SU-DHL-6 (cell line): Measurements from ENCODE around the gene CD180.

Experiments used
- EZH2phosphoT487 ChIP-seq: fragments of 200-600 bp; sonication (generic), shearing (Covaris generic); conservative IDR thresholded peaks from 2 replicates; pipeline ENCODE4 v1.6.1; 2018; ENCODE audit warnings: mild to moderate bottlenecking, antibody characterized with exemption, low read length, moderate library complexity, mixed read lengths
- TF ChIP-seq, protein P1 (sequence below): fragments of 200-600 bp; sonication (generic); IDR thresholded peaks from one replicate; pipeline ENCODE4 v1.5.1; 2017; ENCODE audit warnings: antibody characterized with exemption, mild to moderate bottlenecking, low read length, moderate library complexity; ENCODE audit not compliant: insufficient read depth, poor library complexity, severe bottlenecking

DNA sequence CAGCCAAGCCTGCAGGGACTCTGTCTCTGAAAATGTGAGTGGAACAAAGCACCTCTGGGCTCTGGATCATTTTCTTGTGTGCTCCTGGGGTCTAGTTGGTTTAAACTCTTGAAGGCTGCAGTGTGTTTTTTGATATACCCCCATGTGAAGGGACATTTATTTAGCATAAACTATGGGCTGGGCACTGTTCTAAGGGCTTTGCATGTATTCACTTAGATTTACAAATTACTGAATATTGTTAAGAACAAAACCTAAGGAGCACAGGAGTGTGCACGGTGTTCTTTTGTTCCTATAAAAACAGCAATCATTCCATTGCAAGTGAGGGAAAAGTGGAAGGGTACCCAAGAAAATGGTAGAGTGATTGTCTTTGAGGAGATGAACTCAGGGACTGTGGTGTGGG lies 20.0 kb upstream of the CD180 start:
- TF ChIP-seq, protein P1, sequence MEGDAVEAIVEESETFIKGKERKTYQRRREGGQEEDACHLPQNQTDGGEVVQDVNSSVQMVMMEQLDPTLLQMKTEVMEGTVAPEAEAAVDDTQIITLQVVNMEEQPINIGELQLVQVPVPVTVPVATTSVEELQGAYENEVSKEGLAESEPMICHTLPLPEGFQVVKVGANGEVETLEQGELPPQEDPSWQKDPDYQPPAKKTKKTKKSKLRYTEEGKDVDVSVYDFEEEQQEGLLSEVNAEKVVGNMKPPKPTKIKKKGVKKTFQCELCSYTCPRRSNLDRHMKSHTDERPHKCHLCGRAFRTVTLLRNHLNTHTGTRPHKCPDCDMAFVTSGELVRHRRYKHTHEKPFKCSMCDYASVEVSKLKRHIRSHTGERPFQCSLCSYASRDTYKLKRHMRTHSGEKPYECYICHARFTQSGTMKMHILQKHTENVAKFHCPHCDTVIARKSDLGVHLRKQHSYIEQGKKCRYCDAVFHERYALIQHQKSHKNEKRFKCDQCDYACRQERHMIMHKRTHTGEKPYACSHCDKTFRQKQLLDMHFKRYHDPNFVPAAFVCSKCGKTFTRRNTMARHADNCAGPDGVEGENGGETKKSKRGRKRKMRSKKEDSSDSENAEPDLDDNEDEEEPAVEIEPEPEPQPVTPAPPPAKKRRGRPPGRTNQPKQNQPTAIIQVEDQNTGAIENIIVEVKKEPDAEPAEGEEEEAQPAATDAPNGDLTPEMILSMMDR, result no peak
- no peak for TF ChIP-seq EZH2phosphoT487
